ENCODE data around the gene HOXA5.
A peak's percentile ranks its signal among the peaks of the same experiment; 100 is the strongest.

HOXA5 gene

DNA sequence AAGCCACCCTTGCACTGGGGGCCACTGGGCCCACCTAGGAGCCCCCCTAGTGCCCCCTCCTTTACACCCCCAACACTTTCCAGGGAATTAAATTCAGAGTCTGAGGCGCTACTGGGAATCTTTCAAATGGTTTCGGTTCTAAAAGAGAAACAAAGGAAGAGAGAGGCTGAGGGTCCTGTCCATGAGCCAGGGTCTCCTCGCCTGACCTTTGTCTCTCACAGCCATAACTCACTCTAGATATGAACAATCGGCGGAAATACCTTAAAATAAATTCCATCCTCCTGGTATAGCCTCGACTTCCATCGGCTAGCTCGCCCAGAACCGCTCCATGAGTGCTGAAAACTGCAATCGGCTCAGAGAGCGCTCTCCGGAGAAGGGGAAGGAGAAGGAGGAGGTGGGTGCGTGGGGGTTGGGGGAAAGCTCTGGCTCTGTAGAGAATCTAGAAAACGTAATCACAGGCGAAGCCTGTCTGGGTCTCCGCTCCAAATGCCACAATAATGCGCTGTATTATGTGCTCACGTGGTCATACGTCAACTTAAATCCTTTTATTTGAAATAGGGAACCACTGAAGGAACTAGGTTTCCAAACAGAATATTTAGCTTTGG is 25.5 kb downstream of the HOXA5 start:
- no peak for TF ChIP-seq CTCF (IDR thresholded peaks at IDR 0.05)
- no peaks in the 10 kb centered on the region for H3K9me3 ChIP-seq (ENCODE audit: control insufficient read depth, low read length)
- no peak overlapping the region for H3K27ac ChIP-seq
- no peaks in the 10 kb centered on the region for H3K4me1 ChIP-seq
- H2AFZ ChIP-seq: no peak overlapping the region
- H3K36me3 ChIP-seq (ENCODE audit: control insufficient read depth, insufficient read depth, low read length): no peaks in the 10 kb centered on the region
- no peaks in the 10 kb centered on the region for H3K27me3 ChIP-seq (ENCODE audit: control insufficient read depth, insufficient read depth, low read length)
- no peak overlapping the region for H3K9ac ChIP-seq
- H3K4me3 ChIP-seq (ENCODE audit: low read depth, low read length): peak overlapping the region; percentile 38
- peak overlapping the region; percentile 2 for H3K4me2 ChIP-seq (ENCODE audit: low read length)
- no peaks in the 10 kb centered on the region for H3K79me2 ChIP-seq

GRCh38 chr7:27116962-27117886 is 26.3 kb downstream of the HOXA5 start:
- no peaks in the 10 kb centered on the region for H3K4me1 ChIP-seq
- H3K4me3 ChIP-seq (ENCODE audit: low read depth, low read length): peak overlapping the region; percentile 75
- H3K4me2 ChIP-seq (ENCODE audit: low read length): peak overlapping the region; percentile 72
- TF ChIP-seq CTCF (IDR thresholded peaks at IDR 0.05): no peak
- no peaks in the 10 kb centered on the region for H3K9me3 ChIP-seq (ENCODE audit: control insufficient read depth, low read length)
- H3K27ac ChIP-seq: no peak overlapping the region
- no peak overlapping the region for H2AFZ ChIP-seq
- H3K27me3 ChIP-seq (ENCODE audit: control insufficient read depth, insufficient read depth, low read length): no peaks in the 10 kb centered on the region
- H3K79me2 ChIP-seq: no peaks in the 10 kb centered on the region
- no peaks in the 10 kb centered on the region for H3K36me3 ChIP-seq (ENCODE audit: control insufficient read depth, insufficient read depth, low read length)
- no peak overlapping the region for H3K9ac ChIP-seq

DNA sequence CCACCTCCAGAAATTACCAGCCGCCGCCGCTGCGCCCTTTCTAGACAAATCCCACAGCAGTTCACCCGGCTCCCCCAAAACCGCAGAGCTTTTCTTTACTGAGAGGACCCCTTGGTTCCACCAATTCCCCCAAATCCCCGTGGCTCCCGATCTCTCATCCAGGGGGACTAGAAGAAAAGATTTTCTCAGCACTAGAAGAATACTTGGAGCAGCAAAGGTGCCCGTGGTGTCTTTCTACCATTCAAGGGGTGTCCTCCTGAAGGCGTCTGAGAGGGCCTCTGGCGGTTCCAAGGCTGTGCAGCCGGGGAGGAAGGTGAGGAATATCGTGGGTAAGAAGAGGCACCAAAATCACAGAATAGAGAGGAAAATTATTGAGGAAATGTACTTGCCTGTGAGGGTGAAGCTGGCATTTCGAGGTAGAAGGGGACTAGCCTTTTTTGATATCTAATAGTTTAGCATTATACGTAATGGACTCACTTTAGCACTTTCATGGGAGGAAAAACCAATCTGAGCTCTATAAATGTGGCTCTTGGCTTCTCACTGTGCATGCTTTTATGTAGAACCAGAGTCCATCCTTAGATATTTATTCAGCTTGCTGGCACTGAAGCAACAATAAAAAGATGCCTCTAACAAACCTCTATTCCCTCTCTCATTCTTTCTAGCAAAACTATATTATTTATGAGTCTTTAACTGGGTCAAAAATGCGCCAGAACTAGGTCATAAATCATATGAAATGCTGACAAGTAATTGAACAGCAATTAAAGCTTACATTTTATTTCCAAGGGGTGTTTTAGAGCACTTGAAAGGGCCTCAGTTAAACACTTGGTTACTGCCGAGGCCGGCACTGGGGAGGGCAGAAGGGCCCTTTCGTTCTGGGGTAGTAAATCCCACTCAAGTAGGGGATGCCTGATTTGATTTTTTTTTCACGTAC is 27.2 kb downstream of the HOXA5 start:
- no peaks in the 10 kb centered on the region for H3K79me2 ChIP-seq
- H3K9me3 ChIP-seq (ENCODE audit: control insufficient read depth, low read length): no peaks in the 10 kb centered on the region

More for the DNA sequence above, 27.2 kb downstream of the HOXA5 start:
- peak overlapping the region; percentile 72 for H3K4me2 ChIP-seq (ENCODE audit: low read length)
- no peaks in the 10 kb centered on the region for H3K27me3 ChIP-seq (ENCODE audit: control insufficient read depth, insufficient read depth, low read length)
- H3K4me3 ChIP-seq (ENCODE audit: low read depth, low read length): peak overlapping the region; percentile 75
- no peak overlapping the region for H2AFZ ChIP-seq
- H3K27ac ChIP-seq: peak overlapping the region; percentile 9
- no peak for TF ChIP-seq CTCF (IDR thresholded peaks at IDR 0.05)
- no peaks in the 10 kb centered on the region for H3K4me1 ChIP-seq
- H3K9ac ChIP-seq: no peak overlapping the region
- no peaks in the 10 kb centered on the region for H3K36me3 ChIP-seq (ENCODE audit: control insufficient read depth, insufficient read depth, low read length)

Measured in parathyroid adenoma (tissue), 2 donors.